WTC11 (cell line): ENCODE measurements around the gene SMIM24. TPM values are rescaled to one million over a fixed set of nuclear protein-coding genes. Genes with fewer than 3 reads are reported as not detected.

ENCODE experiments used
- ATAC-seq: fragments of 200-7000 bp; cut with Tn5 transposase; 2 replicates; pipeline ENCODE4 v1.10.0; 2021; ENCODE audit warnings: mild to moderate bottlenecking, moderate library complexity
- CTCF ChIA-PET: fragments of 300-600 bp; sonication (Branson Sonifier 250); formaldehyde crosslinking; loops from one replicate; lab custom pipeline; 2021; ENCODE audit warnings: antibody characterized with exemption; lab: Charles Lee
- POLR2A ChIA-PET: fragments of 350-600 bp; sonication (Branson Sonifier 250); formaldehyde crosslinking; loops from one replicate; lab custom pipeline; 2021; ENCODE audit warnings: antibody characterized with exemption; lab: Charles Lee
- DNase-seq: peaks from one replicate; pipeline ENCODE4 v3.0.0; 2021; ENCODE audit warnings: low spot score
- H3K27ac Mint-ChIP-seq: 2 replicates; pipeline ENCODE4 v1.8.0; 2021; ENCODE audit warnings: mixed read lengths
- H3K27me3 Mint-ChIP-seq: 2 replicates; pipeline ENCODE4 v1.8.0; 2021; ENCODE audit warnings: low read depth, mild to moderate bottlenecking, moderate library complexity, mixed read lengths
- H3K36me3 Mint-ChIP-seq: 2 replicates; pipeline ENCODE4 v1.8.0; 2021; ENCODE audit warnings: mixed read lengths
- H3K4me1 Mint-ChIP-seq: 2 replicates; pipeline ENCODE4 v1.8.0; 2022; ENCODE audit warnings: mixed read lengths
- H3K4me3 Mint-ChIP-seq: 2 replicates; pipeline ENCODE4 v1.8.0; 2021; ENCODE audit warnings: mild to moderate bottlenecking, moderate library complexity, mixed read lengths
- H3K9me3 Mint-ChIP-seq: 2 replicates; pipeline ENCODE4 v1.8.0; 2021; ENCODE audit warnings: mixed read lengths
- FOXJ3 ChIP-seq: sonication (generic); formaldehyde crosslinking; IDR thresholded peaks from 2 replicates; pipeline ENCODE4 v1.9.0; 2021; ENCODE audit warnings: missing genetic modification reagents, mild to moderate bottlenecking, borderline replicate concordance
- GABPB1 ChIP-seq: sonication (generic); formaldehyde crosslinking; IDR thresholded peaks from 2 replicates; pipeline ENCODE4 v1.8.1; 2023; ENCODE audit warnings: mild to moderate bottlenecking, missing genetic modification reagents
- NR2C2 ChIP-seq: sonication (generic); formaldehyde crosslinking; IDR thresholded peaks from 2 replicates; pipeline ENCODE4 v1.8.0; 2022; ENCODE audit warnings: mild to moderate bottlenecking, missing genetic modification reagents
- TCF7 ChIP-seq: sonication (generic); formaldehyde crosslinking; IDR thresholded peaks from 2 replicates; pipeline ENCODE4 v1.8.0; 2022; ENCODE audit warnings: mild to moderate bottlenecking, low read depth, missing genetic modification reagents, moderate library complexity
- ZNF396 ChIP-seq: fragments of 250-450 bp; sonication (Bioruptor Pico); IDR thresholded peaks from 2 replicates; pipeline ENCODE4 v1.8.0; 2021; ENCODE audit warnings: mild to moderate bottlenecking, moderate library complexity, borderline replicate concordance
- total RNA-seq: library from RNA; stranded (reverse); gene quantifications from 3 replicates; pipeline ENCODE4 v1.2.3, GENCODE V29; 2021
- TF ChIP-seq, protein P1 (sequence below): fragments of 250-450 bp; sonication (Bioruptor Pico); IDR thresholded peaks from 2 replicates; pipeline ENCODE4 v1.9.0; 2021; ENCODE audit warnings: mild to moderate bottlenecking
- TF ChIP-seq, protein P2 (sequence below): sonication (generic); formaldehyde crosslinking; IDR thresholded peaks from 2 replicates; pipeline ENCODE4 v1.8.0; 2023; ENCODE audit warnings: missing genetic modification reagents, mild to moderate bottlenecking, borderline replicate concordance
- TF ChIP-seq, protein P3 (sequence below): sonication (generic); formaldehyde crosslinking; IDR thresholded peaks from 2 replicates; pipeline ENCODE4 v1.8.1; 2023; ENCODE audit warnings: mild to moderate bottlenecking, missing genetic modification reagents

SMIM24 gene
- total RNA-seq, 1 experiment from 2014 or later: 2.8 TPM

DNA sequence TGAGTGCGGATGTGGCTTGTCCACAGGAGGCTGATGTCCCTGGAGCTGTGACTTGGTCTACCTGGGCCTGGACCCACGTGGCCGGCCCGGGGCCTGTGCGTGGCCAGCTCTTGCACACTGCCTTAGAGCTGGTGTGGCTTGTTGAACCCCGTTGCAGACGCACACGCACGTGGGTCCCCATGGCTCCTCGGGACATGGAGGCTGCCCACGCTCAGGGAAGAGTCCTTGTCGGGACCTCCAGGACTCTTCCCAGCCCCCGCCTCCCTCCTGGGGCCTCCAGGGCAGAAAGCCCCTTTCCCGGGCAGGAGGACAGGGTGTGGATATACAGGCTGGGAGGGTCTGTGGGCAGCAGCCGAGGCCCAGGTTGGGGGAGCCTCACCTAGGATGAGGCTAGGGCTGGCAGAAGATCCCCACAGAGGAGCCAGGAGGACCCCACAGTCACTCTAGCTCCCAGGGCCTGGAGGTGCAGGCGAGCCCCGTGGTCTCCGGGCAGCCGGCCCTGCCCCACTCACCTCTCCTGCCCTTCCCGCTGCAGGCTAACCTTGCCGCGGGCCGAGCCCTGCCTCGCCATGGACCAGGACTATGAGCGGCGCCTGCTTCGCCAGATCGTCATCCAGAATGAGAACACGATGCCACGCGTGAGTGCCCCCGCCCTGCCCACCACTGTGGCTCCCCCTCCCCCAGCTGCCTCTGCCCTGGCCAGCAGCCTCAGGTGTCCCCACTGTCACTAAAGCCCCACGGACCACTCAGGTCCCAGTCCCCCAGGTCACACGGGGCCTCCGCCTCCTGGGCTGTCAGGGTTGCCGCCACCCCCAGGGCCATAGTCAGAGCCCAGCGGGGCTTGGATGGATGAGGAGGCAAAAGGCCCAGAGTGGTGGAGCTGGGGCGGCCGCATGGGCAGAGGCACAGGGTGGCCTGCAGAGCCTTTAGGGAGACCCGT is 42.4 kb upstream of the SMIM24 start:
- H3K27me3 Mint-ChIP-seq: no peaks in the 10 kb centered on the region
- CTCF ChIA-PET: interaction anchor here (1.2 kb wide), 1 partner anchor 22 kb away, joined by 3 read pairs; no protein-coding TSS in a partner anchor
- POLR2A ChIA-PET: no interaction called here

DNA sequence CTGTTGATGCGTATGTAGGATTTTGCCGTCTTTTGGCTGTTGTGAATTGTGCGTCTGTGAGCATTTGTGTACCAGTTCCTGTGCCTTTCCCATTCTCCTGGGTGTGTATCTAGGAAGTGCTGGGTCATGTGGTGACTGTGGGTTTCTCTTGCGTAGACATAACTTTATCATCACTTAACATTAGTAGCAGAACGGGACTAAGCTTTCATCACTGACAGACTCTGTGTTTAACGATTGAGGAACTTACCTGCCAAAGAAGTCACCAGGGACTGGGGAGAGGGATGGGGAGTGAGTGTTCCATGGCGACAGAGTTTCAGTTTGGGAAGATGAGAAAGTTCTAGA is 40.8 kb upstream of the SMIM24 start:
- POLR2A ChIA-PET: no interaction called here
- CTCF ChIA-PET: interaction anchor here (0.7 to 3.5 kb wide), 3 partner anchors 24 to 216 kb away, joined by 3 to 20 read pairs (median 5); no protein-coding TSS in a partner anchor

More for the DNA sequence above, 42.4 kb upstream of the SMIM24 start:
- H3K36me3 Mint-ChIP-seq: peaks cover 10% of the 10 kb centered on the region
- no peak for DNase-seq
- TF ChIP-seq FOXJ3 (CRISPR knock-in tag) (no peak), TCF7 (0 out of 2 replicates have a peak, but pooled peaks have one; percentile 50)
- H3K4me1 Mint-ChIP-seq: peaks cover 32% of the 10 kb centered on the region
- H3K9me3 Mint-ChIP-seq: no peaks in the 10 kb centered on the region
- no peak overlapping the region for H3K27ac Mint-ChIP-seq
- no peak overlapping the region for H3K4me3 Mint-ChIP-seq
- no peak for ATAC-seq

More for the DNA sequence above, 40.8 kb upstream of the SMIM24 start:
- DNase-seq: no peak
- H3K4me3 Mint-ChIP-seq: no peak overlapping the region
- peaks cover 43% of the 10 kb centered on the region for H3K4me1 Mint-ChIP-seq
- TF ChIP-seq, protein P1, sequence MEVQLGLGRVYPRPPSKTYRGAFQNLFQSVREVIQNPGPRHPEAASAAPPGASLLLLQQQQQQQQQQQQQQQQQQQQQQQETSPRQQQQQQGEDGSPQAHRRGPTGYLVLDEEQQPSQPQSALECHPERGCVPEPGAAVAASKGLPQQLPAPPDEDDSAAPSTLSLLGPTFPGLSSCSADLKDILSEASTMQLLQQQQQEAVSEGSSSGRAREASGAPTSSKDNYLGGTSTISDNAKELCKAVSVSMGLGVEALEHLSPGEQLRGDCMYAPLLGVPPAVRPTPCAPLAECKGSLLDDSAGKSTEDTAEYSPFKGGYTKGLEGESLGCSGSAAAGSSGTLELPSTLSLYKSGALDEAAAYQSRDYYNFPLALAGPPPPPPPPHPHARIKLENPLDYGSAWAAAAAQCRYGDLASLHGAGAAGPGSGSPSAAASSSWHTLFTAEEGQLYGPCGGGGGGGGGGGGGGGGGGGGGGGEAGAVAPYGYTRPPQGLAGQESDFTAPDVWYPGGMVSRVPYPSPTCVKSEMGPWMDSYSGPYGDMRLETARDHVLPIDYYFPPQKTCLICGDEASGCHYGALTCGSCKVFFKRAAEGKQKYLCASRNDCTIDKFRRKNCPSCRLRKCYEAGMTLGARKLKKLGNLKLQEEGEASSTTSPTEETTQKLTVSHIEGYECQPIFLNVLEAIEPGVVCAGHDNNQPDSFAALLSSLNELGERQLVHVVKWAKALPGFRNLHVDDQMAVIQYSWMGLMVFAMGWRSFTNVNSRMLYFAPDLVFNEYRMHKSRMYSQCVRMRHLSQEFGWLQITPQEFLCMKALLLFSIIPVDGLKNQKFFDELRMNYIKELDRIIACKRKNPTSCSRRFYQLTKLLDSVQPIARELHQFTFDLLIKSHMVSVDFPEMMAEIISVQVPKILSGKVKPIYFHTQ: no peak
- TF ChIP-seq GABPB1 (CRISPR knock-in tag) (no peak), NR2C2 (no peak), ZNF396 (CRISPR knock-in tag) (no peak)
- TF ChIP-seq, protein P2, sequence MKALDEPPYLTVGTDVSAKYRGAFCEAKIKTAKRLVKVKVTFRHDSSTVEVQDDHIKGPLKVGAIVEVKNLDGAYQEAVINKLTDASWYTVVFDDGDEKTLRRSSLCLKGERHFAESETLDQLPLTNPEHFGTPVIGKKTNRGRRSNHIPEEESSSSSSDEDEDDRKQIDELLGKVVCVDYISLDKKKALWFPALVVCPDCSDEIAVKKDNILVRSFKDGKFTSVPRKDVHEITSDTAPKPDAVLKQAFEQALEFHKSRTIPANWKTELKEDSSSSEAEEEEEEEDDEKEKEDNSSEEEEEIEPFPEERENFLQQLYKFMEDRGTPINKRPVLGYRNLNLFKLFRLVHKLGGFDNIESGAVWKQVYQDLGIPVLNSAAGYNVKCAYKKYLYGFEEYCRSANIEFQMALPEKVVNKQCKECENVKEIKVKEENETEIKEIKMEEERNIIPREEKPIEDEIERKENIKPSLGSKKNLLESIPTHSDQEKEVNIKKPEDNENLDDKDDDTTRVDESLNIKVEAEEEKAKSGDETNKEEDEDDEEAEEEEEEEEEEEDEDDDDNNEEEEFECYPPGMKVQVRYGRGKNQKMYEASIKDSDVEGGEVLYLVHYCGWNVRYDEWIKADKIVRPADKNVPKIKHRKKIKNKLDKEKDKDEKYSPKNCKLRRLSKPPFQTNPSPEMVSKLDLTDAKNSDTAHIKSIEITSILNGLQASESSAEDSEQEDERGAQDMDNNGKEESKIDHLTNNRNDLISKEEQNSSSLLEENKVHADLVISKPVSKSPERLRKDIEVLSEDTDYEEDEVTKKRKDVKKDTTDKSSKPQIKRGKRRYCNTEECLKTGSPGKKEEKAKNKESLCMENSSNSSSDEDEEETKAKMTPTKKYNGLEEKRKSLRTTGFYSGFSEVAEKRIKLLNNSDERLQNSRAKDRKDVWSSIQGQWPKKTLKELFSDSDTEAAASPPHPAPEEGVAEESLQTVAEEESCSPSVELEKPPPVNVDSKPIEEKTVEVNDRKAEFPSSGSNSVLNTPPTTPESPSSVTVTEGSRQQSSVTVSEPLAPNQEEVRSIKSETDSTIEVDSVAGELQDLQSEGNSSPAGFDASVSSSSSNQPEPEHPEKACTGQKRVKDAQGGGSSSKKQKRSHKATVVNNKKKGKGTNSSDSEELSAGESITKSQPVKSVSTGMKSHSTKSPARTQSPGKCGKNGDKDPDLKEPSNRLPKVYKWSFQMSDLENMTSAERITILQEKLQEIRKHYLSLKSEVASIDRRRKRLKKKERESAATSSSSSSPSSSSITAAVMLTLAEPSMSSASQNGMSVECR (CRISPR knock-in tag): no peak
- TF ChIP-seq, protein P3, sequence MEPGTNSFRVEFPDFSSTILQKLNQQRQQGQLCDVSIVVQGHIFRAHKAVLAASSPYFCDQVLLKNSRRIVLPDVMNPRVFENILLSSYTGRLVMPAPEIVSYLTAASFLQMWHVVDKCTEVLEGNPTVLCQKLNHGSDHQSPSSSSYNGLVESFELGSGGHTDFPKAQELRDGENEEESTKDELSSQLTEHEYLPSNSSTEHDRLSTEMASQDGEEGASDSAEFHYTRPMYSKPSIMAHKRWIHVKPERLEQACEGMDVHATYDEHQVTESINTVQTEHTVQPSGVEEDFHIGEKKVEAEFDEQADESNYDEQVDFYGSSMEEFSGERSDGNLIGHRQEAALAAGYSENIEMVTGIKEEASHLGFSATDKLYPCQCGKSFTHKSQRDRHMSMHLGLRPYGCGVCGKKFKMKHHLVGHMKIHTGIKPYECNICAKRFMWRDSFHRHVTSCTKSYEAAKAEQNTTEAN (CRISPR knock-in tag): no peak
- TF ChIP-seq, all 79 proteins: peak for 0
- H3K36me3 Mint-ChIP-seq: peaks cover 7% of the 10 kb centered on the region
- no peak for ATAC-seq
- no peaks in the 10 kb centered on the region for H3K9me3 Mint-ChIP-seq
- peak overlapping the region; percentile 79 for H3K27ac Mint-ChIP-seq
- no peaks in the 10 kb centered on the region for H3K27me3 Mint-ChIP-seq
